Measurements from ENCODE around the gene PPP1R12A. TPM values are rescaled to one million over a fixed set of nuclear protein-coding genes. Genes with fewer than 3 reads are reported as not detected.
"Not testable (repeated sequence)": the region's sequence is repeated elsewhere in the genome, so short reads cannot be mapped to it uniquely, and the experiment has no call there.

Gene PPP1R12A
- total RNA-seq, 1 donor from 2014 or later: 107 TPM

- intact Hi-C loops (cut with micrococcal nuclease): no loop called here
These were observed 87.5 kb downstream of the PPP1R12A start for GRCh38 chr12:79847417-79847816.

GRCh38 chr12:79844693-79845092, 90.2 kb downstream of the PPP1R12A start:
- intact Hi-C loops (cut with micrococcal nuclease): loop anchor here (5.0 kb wide), 1 partner anchor 93 kb away; the partner anchor contains the start of gene PPP1R12A

- intact Hi-C loops (cut with micrococcal nuclease): loop anchor here (5.0 kb wide), 1 partner anchor 93 kb away; the partner anchor contains the start of gene PPP1R12A
These were observed 90.9 kb downstream of the PPP1R12A start for GRCh38 chr12:79843978-79844377.

GRCh38 chr12:79842630-79843029, 92.3 kb downstream of the PPP1R12A start:
- intact Hi-C loops (cut with micrococcal nuclease): loop anchor here (5.0 kb wide), 1 partner anchor 95 kb away; the partner anchor contains the start of gene PPP1R12A

GRCh38 chr12:79841878-79842265, 93.0 kb downstream of the PPP1R12A start:
- intact Hi-C loops (cut with micrococcal nuclease): loop anchor here (5.0 kb wide), 1 partner anchor 95 kb away; the partner anchor contains the start of gene PPP1R12A

GRCh38 chr12:79841248-79841877, 93.5 kb downstream of the PPP1R12A start:
- intact Hi-C loops (cut with micrococcal nuclease): loop anchor here (5.0 kb wide), 1 partner anchor 96 kb away; the partner anchor contains the start of gene PPP1R12A

GRCh38 chr12:79838359-79838758, 96.5 kb downstream of the PPP1R12A start:
- intact Hi-C loops (cut with micrococcal nuclease): no loop called here

- intact Hi-C loops (cut with micrococcal nuclease): no loop called here
These were observed 97.3 kb downstream of the PPP1R12A start for GRCh38 chr12:79837575-79837974.

- intact Hi-C loops (cut with micrococcal nuclease): no loop called here
These were observed 99.5 kb downstream of the PPP1R12A start for GRCh38 chr12:79835377-79835843.

- intact Hi-C loops (cut with micrococcal nuclease): no loop called here
These were observed 100.1 kb downstream of the PPP1R12A start for GRCh38 chr12:79834712-79835376.

- intact Hi-C loops (cut with micrococcal nuclease): no loop called here
These were observed 104.5 kb downstream of the PPP1R12A start for GRCh38 chr12:79830440-79830839.

- intact Hi-C loops (cut with micrococcal nuclease): no loop called here
These were observed 106.0 kb downstream of the PPP1R12A start for GRCh38 chr12:79828924-79829323.

GRCh38 chr12:79827484-79827883, 107.4 kb downstream of the PPP1R12A start:
- intact Hi-C loops (cut with micrococcal nuclease): no loop called here

- intact Hi-C loops (cut with micrococcal nuclease): no loop called here
These were observed 108.4 kb downstream of the PPP1R12A start for GRCh38 chr12:79826267-79827128.

- intact Hi-C loops (cut with micrococcal nuclease): no loop called here
These were observed 112.4 kb downstream of the PPP1R12A start for GRCh38 chr12:79822475-79822874.

GRCh38 chr12:79818856-79819255, 116.0 kb downstream of the PPP1R12A start:
- intact Hi-C loops (cut with micrococcal nuclease): no loop called here

- intact Hi-C loops (cut with micrococcal nuclease): not testable (repeated sequence)
These were observed 150.4 kb downstream of the PPP1R12A start for GRCh38 chr12:79784366-79785065.

- intact Hi-C loops (cut with micrococcal nuclease): no loop called here
These were observed 152.6 kb downstream of the PPP1R12A start for GRCh38 chr12:79782172-79782900.

- intact Hi-C loops (cut with micrococcal nuclease): loop anchor here (5.0 kb wide), 1 partner anchor 408 kb away; no protein-coding TSS in a partner anchor
These were observed 156.0 kb downstream of the PPP1R12A start for GRCh38 chr12:79778802-79779448.

GRCh38 chr12:79776111-79776510, 158.8 kb downstream of the PPP1R12A start:
- intact Hi-C loops (cut with micrococcal nuclease): loop anchor here (5.0 kb wide), 1 partner anchor 411 kb away; no protein-coding TSS in a partner anchor
